ENCODE measurements around the gene TP53RK.
A peak's percentile ranks its signal among the peaks of the same experiment; 100 is the strongest.

TP53RK gene

GRCh38 chr20:46705378-46705729 is 16.1 kb upstream of the TP53RK start:
- no peak for DNase-seq

GRCh38 chr20:46704714-46705377 is 15.6 kb upstream of the TP53RK start:
- no peak for DNase-seq

GRCh38 chr20:46703435-46703834 is 14.2 kb upstream of the TP53RK start:
- DNase-seq = no peak

GRCh38 chr20:46702447-46703203 is 13.4 kb upstream of the TP53RK start:
- no peak for DNase-seq

- DNase-seq = no peak
Observed at GRCh38 chr20:46701986-46702385, 12.7 kb upstream of the TP53RK start.

GRCh38 chr20:46701556-46701955 is 12.3 kb upstream of the TP53RK start:
- DNase-seq = no peak

GRCh38 chr20:46701057-46701456 is 11.8 kb upstream of the TP53RK start:
- no peak for DNase-seq

GRCh38 chr20:46700481-46700880 is 11.2 kb upstream of the TP53RK start:
- no peak for DNase-seq

- peak in 1 of 5 donors; percentile 17 for DNase-seq
Observed at GRCh38 chr20:46699651-46700359, 10.6 kb upstream of the TP53RK start.

GRCh38 chr20:46698788-46699187 is 9.5 kb upstream of the TP53RK start:
- DNase-seq = no peak

GRCh38 chr20:46696791-46697279 is 7.6 kb upstream of the TP53RK start:
- no peak for DNase-seq

GRCh38 chr20:46695892-46696291 is 6.6 kb upstream of the TP53RK start:
- no peak for DNase-seq

- no peak for DNase-seq
Observed at GRCh38 chr20:46694484-46694883, 5.2 kb upstream of the TP53RK start.

GRCh38 chr20:46691196-46691595 is 2.0 kb upstream of the TP53RK start:
- DNase-seq = no peak

- no peak for DNase-seq
Observed at GRCh38 chr20:46690219-46691106, 1.2 kb upstream of the TP53RK start.

GRCh38 chr20:46689754-46690085 is 476 bp upstream of the TP53RK start:
- no peak for DNase-seq

GRCh38 chr20:46688151-46689081 is 828 bp downstream of the TP53RK start:
- no peak for DNase-seq

GRCh38 chr20:46683939-46684750 is 5.1 kb downstream of the TP53RK start:
- DNase-seq = no peak

GRCh38 chr20:46683668-46683938 is 5.6 kb downstream of the TP53RK start:
- no peak for DNase-seq

GRCh38 chr20:46683011-46683667 is 6.1 kb downstream of the TP53RK start:
- no peak for DNase-seq
